K562 (cell line): ENCODE measurements around the gene MMP12. TPM values are rescaled to one million over a fixed set of nuclear protein-coding genes. Genes with fewer than 3 reads are reported as not detected.

Source experiments
- ATAC-seq: fragments of 200-7000 bp; cut with Tn5 transposase; 3 replicates; pipeline ENCODE4 v1.9.1; 2020; ENCODE audit warnings: moderate library complexity
- BruUV-seq: library from RNA; stranded (reverse); fragments of 400-500 nt; replicated peaks from 2 replicates; lab custom pipeline; 2021; lab: Mats Ljungman, UMichigan
- CTCF ChIA-PET: fragments of 300-600 bp; formaldehyde crosslinking; extraction: SDS; loops from one replicate; lab custom pipeline; 2021; ENCODE audit warnings: low intra/inter-chr PET ratio; lab: Yijun Ruan, JAX
- POLR2A ChIA-PET: fragments of 300-600, 350-650 bp; sonication (Branson Sonifier 250); formaldehyde crosslinking; extraction: SDS; loops from one replicate; lab custom pipeline; 2021; ENCODE audit warnings: antibody characterized with exemption, inconsistent platforms; lab: Yijun Ruan, JAX
- DNase-seq, 4 experiments: peaks; one replicate each; pipeline versions ENCODE4 v3.0.0 to v3.0.0-alpha.2; 2011 to 2018; ENCODE audit warnings: low spot score in 3 of 4, mixed read lengths in 3 of 4; ENCODE audit errors: extremely low read depth in 1 of 4
- FAIRE-seq: peaks from 2 replicates; lab custom pipeline; 2011; peaks lifted over from hg19 to GRCh38; lab: Jason Lieb, UNC
- H2AFZ ChIP-seq: 2 replicates; pipeline ENCODE4 v1.6.0; 2011; ENCODE audit warnings: low read depth, low read length, control low read depth, inconsistent platforms
- H3K27ac ChIP-seq: fragments of 200-600 bp; 3 replicates; pipeline ENCODE4 v1.8.0; 2011; ENCODE audit warnings: low read depth, mild to moderate bottlenecking, control low read depth, inconsistent platforms, low read length, moderate library complexity, mixed read lengths; ENCODE audit errors: extremely low read depth
- H3K27me3 ChIP-seq, 2 experiments: fragments of 300-600 bp in 1 of 2; 2 replicates in 1 of 2; 3 replicates in 1 of 2; pipeline versions ENCODE4 v1.6.0 to v1.8.0; 2011; ENCODE audit warnings: inconsistent platforms in 2 of 2, low read length in 2 of 2, mild to moderate bottlenecking in 1 of 2, mixed read lengths in 1 of 2, moderate library complexity in 1 of 2; ENCODE audit not compliant: control insufficient read depth in 2 of 2, insufficient read depth in 2 of 2
- H3K36me3 ChIP-seq: fragments of 300-600 bp; 3 replicates; pipeline ENCODE4 v1.8.0; 2011; ENCODE audit warnings: mild to moderate bottlenecking, low read length, inconsistent platforms; ENCODE audit not compliant: control insufficient read depth, insufficient read depth
- H3K4me1 ChIP-seq, 2 experiments: fragments of 200-600 bp in 1 of 2; replicated peaks in 1 of 2; 2 replicates in 1 of 2; 3 replicates in 1 of 2; pipeline versions ENCODE4 v1.5.1 to v1.8.0; 2011; ENCODE audit warnings: inconsistent platforms in 2 of 2, low read length in 2 of 2, mild to moderate bottlenecking in 1 of 2, mixed read lengths in 1 of 2, moderate library complexity in 1 of 2; ENCODE audit not compliant: control insufficient read depth in 2 of 2, insufficient read depth in 2 of 2
- H3K4me2 ChIP-seq: 2 replicates; pipeline ENCODE4 v1.6.1; 2011; ENCODE audit warnings: low read length, control low read depth, inconsistent platforms, mixed read lengths; ENCODE audit not compliant: insufficient read depth
- H3K4me3 ChIP-seq: fragments of 200-600 bp; sonication (generic), shearing (Covaris generic); 2 replicates; pipeline ENCODE4 v1.5.1; 2016; ENCODE audit warnings: control low read depth, inconsistent platforms
- H3K79me2 ChIP-seq: fragments of 200-600 bp; 3 replicates; pipeline ENCODE4 v1.8.0; 2011; ENCODE audit warnings: low read length, inconsistent platforms; ENCODE audit not compliant: control insufficient read depth, insufficient read depth
- H3K9ac ChIP-seq, 2 experiments: 2 replicates each; pipeline versions ENCODE4 v1.6.0 to v1.6.1; 2011; ENCODE audit warnings: low read depth in 2 of 2, low read length in 2 of 2, control low read depth in 1 of 2, inconsistent platforms in 1 of 2, mild to moderate bottlenecking in 1 of 2, mixed read lengths in 1 of 2; ENCODE audit not compliant: insufficient read depth in 1 of 2
- H3K9me1 ChIP-seq: one replicate; pipeline ENCODE4 v1.6.0; 2011; ENCODE audit warnings: inconsistent platforms, mild to moderate bottlenecking, low read length, moderate library complexity; ENCODE audit not compliant: control insufficient read depth, insufficient read depth
- H3K9me3 ChIP-seq: replicated peaks from 2 replicates; pipeline ENCODE4 v1.5.1; 2011; ENCODE audit warnings: low read depth, low read length, inconsistent platforms; ENCODE audit not compliant: control insufficient read depth, insufficient read depth
- H4K20me1 ChIP-seq: replicated peaks from 2 replicates; pipeline ENCODE4 v1.6.1; 2011; ENCODE audit warnings: low read length, inconsistent platforms, mixed read lengths; ENCODE audit not compliant: control insufficient read depth, insufficient read depth
- ARID1B ChIP-seq: fragments of 450-650 bp; IDR thresholded peaks from 2 replicates; pipeline ENCODE4 v1.6.1; 2016; ENCODE audit warnings: antibody characterized with exemption, mild to moderate bottlenecking, inconsistent platforms
- ARID3A ChIP-seq: IDR thresholded peaks from 2 replicates; pipeline ENCODE4 v1.6.1; 2012; ENCODE audit warnings: low read depth, low read length, improper control_type of control experiment, borderline replicate concordance
- ASH1L ChIP-seq: fragments of 450-650 bp; IDR thresholded peaks from 2 replicates; pipeline ENCODE4 v1.6.1; 2018; ENCODE audit warnings: borderline replicate concordance, mild to moderate bottlenecking, low read depth; ENCODE audit not compliant: partially characterized antibody
- CBX1 ChIP-seq: sonication (generic); IDR thresholded peaks from 2 replicates; pipeline ENCODE4 v1.6.1; 2016; ENCODE audit warnings: antibody characterized with exemption, low read depth, mild to moderate bottlenecking
- CGGBP1 ChIP-seq: fragments of 250-450 bp; sonication (Bioruptor Pico); IDR thresholded peaks from 2 replicates; pipeline ENCODE4 v1.9.0; 2021; ENCODE audit warnings: mild to moderate bottlenecking
- CTCF ChIP-seq, 3 experiments: IDR thresholded peaks in 2 of 3; conservative IDR thresholded peaks in 1 of 3; 2 replicates each; pipeline ENCODE4 v1.5.1; 2011 to 2012; ENCODE audit warnings: low read length in 3 of 3, mild to moderate bottlenecking in 3 of 3, control low read depth in 2 of 3, improper control_type of control experiment in 1 of 3, inconsistent platforms in 1 of 3, low read depth in 1 of 3, mixed read lengths in 1 of 3, moderate library complexity in 1 of 3; ENCODE audit not compliant: insufficient read depth in 2 of 3
- ELK3 ChIP-seq: fragments of 450-650 bp; formaldehyde crosslinking; IDR thresholded peaks from 2 replicates; pipeline ENCODE4 v1.4.0; 2020; ENCODE audit warnings: mild to moderate bottlenecking
- HLTF ChIP-seq: fragments of 450-650 bp; IDR thresholded peaks from 2 replicates; pipeline ENCODE4 v1.6.1; 2016
- PHF8 ChIP-seq: fragments of 200-600 bp; sonication (generic); IDR thresholded peaks from 2 replicates; pipeline ENCODE4 v1.6.1; 2012; ENCODE audit warnings: mixed run types, mild to moderate bottlenecking, inconsistent platforms, low read length, moderate library complexity, borderline replicate concordance
- TRIM25 ChIP-seq: fragments of 450-650 bp; IDR thresholded peaks from 2 replicates; pipeline ENCODE4 v1.7.0; 2016; ENCODE audit warnings: borderline replicate concordance
- ZNF408 ChIP-seq: fragments of 250-450 bp; sonication (Bioruptor Pico); IDR thresholded peaks from 2 replicates; pipeline ENCODE4 v1.4.0; 2020; ENCODE audit warnings: low read depth, mild to moderate bottlenecking, moderate library complexity
- ZNF668 ChIP-seq: fragments of 250-450 bp; sonication (Bioruptor Pico); IDR thresholded peaks from 2 replicates; pipeline ENCODE4 v1.8.0; 2022; ENCODE audit warnings: mild to moderate bottlenecking, inconsistent platforms
- WGBS: fragments of 100-300 bp; shearing (Covaris generic); methylation state at CpG from one replicate; pipeline ENCODE4 v1.1.6; 2016; ENCODE audit warnings: low coverage, mixed read lengths; ENCODE audit not compliant: insufficient coverage; ENCODE audit errors: missing lambda C conversion rate; 5-methylcytosine and 5-hydroxymethylcytosine counted together
- in situ Hi-C: fragments of 300-500 bp; cut with MboI; formaldehyde crosslinking; loops from 4 replicates; pipeline ENCODE4 v1.15.0; 2018; ENCODE audit warnings: inconsistent platforms, mixed read lengths
- intact Hi-C: fragments of 100-400 bp; cut with micrococcal nuclease; formaldehyde crosslinking; loops from 2 replicates; pipeline ENCODE4 v1.14.2; 2022
- polyA plus RNA-seq, 8 experiments: library from polyadenylated mRNA; depleted of rRNA in 4 of 8; stranded (reverse) in 5 of 8; unstranded in 3 of 8; fragments of >200 nt; fragmentation: Nextera tagmentation in 2 of 8; fragmentation: Illumina TruSeq in 1 of 8; extraction: Ambion mirVana in 2 of 8; extraction: Trizol in 1 of 8; gene quantifications; 2 replicates each; pipeline versions ENCODE4 v1.2.1 to v1.2.3, GENCODE V29; 2011 to 2014; ENCODE audit warnings: inconsistent platforms in 1 of 8, missing spikeins in 1 of 8
- total RNA-seq, 7 experiments: library from RNA; depleted of rRNA in 6 of 7; stranded (reverse); fragments of >200 nt in 6 of 7; fragmentation: Illumina TruSeq in 2 of 7; extraction: Trizol in 2 of 7; gene quantifications; 2 replicates each; pipeline versions ENCODE4 v1.2.1 to v1.2.3, GENCODE V29; 2011 to 2021; ENCODE audit warnings: low replicate concordance in 1 of 7

MMP12 gene
- total and polyA plus RNA-seq, 9 of the 15 experiments (the other 6 are each of a cell fraction or from before 2014, with no cell fraction given): not detected

GRCh38 chr11:102831489-102832440 is 43.0 kb downstream of the MMP12 start:
- no peaks in the 10 kb centered on the region for H3K27me3 ChIP-seq
- no peak overlapping the region for H3K4me3 ChIP-seq
- ChIA-PET CTCF (no interaction called here), POLR2A (no interaction called here)
- no peaks in the 10 kb centered on the region for H3K9me3 ChIP-seq
- H3K79me2 ChIP-seq: no peaks in the 10 kb centered on the region
- no peaks in the 10 kb centered on the region for H4K20me1 ChIP-seq
- H3K27ac ChIP-seq: no peak overlapping the region
- ATAC-seq (peak; percentile 77), FAIRE-seq (no peak), DNase-seq (peak in 2 of 4 experiments; percentile 12 to 21)
- intact Hi-C loops: loop anchor here (10.0 kb wide), 1 partner anchor 203 kb away; no protein-coding TSS in a partner anchor
- H3K4me1 ChIP-seq: no peaks in the 10 kb centered on the region
- H3K9me1 ChIP-seq: no peaks in the 10 kb centered on the region
- H3K9ac ChIP-seq: no peak overlapping the region
- H3K4me2 ChIP-seq: no peak overlapping the region
- no peaks in the 10 kb centered on the region for H3K36me3 ChIP-seq
- H2AFZ ChIP-seq: 0 out of 2 replicates have a peak overlapping the region, but pooled peaks have one; percentile 16
- in situ Hi-C loops: no loop called here
- no TSS peak for BruUV-seq
- WGBS: 4% methylated on average over 30 of the region's 38 CpGs
- TF ChIP-seq CTCF (IDR thresholded peaks at IDR 0.05 in 2 of 3, conservative IDR thresholded peaks at IDR 0.05 in 1 of 3; ENCODE audit: insufficient read depth in 2 of 3, low read depth in 1 of 3, low read length in 3 of 3) (peak; percentile 20 to 44 (median 35); a peak in 1 of 6 replicates), ZNF668 (CRISPR knock-in tag) (no peak), CGGBP1 (no peak), TRIM25 (no peak), ELK3 (CRISPR knock-in tag) (no peak), ZNF408 (CRISPR knock-in tag) (no peak), ARID3A (no peak), HLTF (no peak), CBX1 (no peak), ARID1B (no peak), ASH1L (no peak), PHF8 (no peak)
